Calu3 (cell line): ENCODE data around the gene KCNK3. TPM values are rescaled to one million over a fixed set of nuclear protein-coding genes. Genes with fewer than 3 reads are reported as not detected.

Experiments
- BruUV-seq: library from RNA; stranded (reverse); fragments of 400-500 nt; replicated peaks from 2 replicates; lab custom pipeline; 2021; lab: Mats Ljungman, UMichigan
- CTCF ChIA-PET: fragments of 300-600 bp; sonication (Branson Sonifier 250); formaldehyde crosslinking; loops from one replicate; lab custom pipeline; 2022; ENCODE audit warnings: antibody characterized with exemption; lab: Charles Lee
- DNase-seq: peaks from one replicate; pipeline ENCODE4 v3.0.0; 2022
- H3K27ac Mint-ChIP-seq: one replicate; pipeline ENCODE4 v1.8.0; 2022; ENCODE audit warnings: mixed read lengths; ENCODE audit not compliant: unreplicated experiment
- H3K27me3 Mint-ChIP-seq: one replicate; pipeline ENCODE4 v1.8.0; 2022; ENCODE audit warnings: mixed read lengths; ENCODE audit not compliant: unreplicated experiment
- H3K36me3 Mint-ChIP-seq: one replicate; pipeline ENCODE4 v1.8.0; 2022; ENCODE audit warnings: mild to moderate bottlenecking, moderate library complexity, mixed read lengths; ENCODE audit not compliant: insufficient read depth, unreplicated experiment
- H3K4me1 Mint-ChIP-seq: one replicate; pipeline ENCODE4 v1.8.0; 2022; ENCODE audit warnings: mild to moderate bottlenecking, low read depth, mixed read lengths; ENCODE audit not compliant: unreplicated experiment
- H3K4me3 Mint-ChIP-seq: one replicate; pipeline ENCODE4 v1.8.0; 2022; ENCODE audit warnings: mild to moderate bottlenecking, low read depth, moderate library complexity, mixed read lengths; ENCODE audit not compliant: unreplicated experiment
- H3K9me3 Mint-ChIP-seq: one replicate; pipeline ENCODE4 v1.8.0; 2022; ENCODE audit warnings: low read depth, mixed read lengths; ENCODE audit not compliant: unreplicated experiment
- CTCF ChIP-seq: fragments of 200-600 bp; IDR thresholded peaks from one replicate; pipeline ENCODE4 v1.8.0; 2022; ENCODE audit warnings: antibody characterized with exemption; ENCODE audit not compliant: unreplicated experiment
- intact Hi-C: fragments of 100-400 bp; cut with micrococcal nuclease; formaldehyde crosslinking; loops from one replicate; pipeline ENCODE4 v1.10.0; 2022; ENCODE audit not compliant: unreplicated experiment
- total RNA-seq: library from RNA; stranded (reverse); gene quantifications from 2 replicates; pipeline ENCODE4 v1.2.3, GENCODE V29; 2022

Gene KCNK3
- total RNA-seq, 1 experiment from 2014 or later, result not detected

GRCh38 chr2:26763019-26763418 is 70.5 kb downstream of the KCNK3 start:
- no peak for TF ChIP-seq CTCF

GRCh38 chr2:26764078-26764887 is 71.8 kb downstream of the KCNK3 start, which contains the start of gene SLC35F6:
Gene SLC35F6 (plus strand): TSS chr2:26764284. CDS start chr2:26764350, 66 bp downstream.
- Mint-ChIP-seq H3K27me3 (no peaks in the 10 kb centered on the region), H3K9me3 (no peaks in the 10 kb centered on the region), H3K27ac (peak within 1 kb of the TSS; percentile 76), H3K4me3 (peak within 1 kb of the TSS; percentile 89), H3K4me1 (peaks cover 30% of the 10 kb centered on the region), H3K36me3 (peaks cover 43% of the 10 kb centered on the region)
- CTCF ChIA-PET, result no interaction called here
- TF ChIP-seq CTCF, result no peak
- BruUV-seq, result TSS peak; percentile 62
- DNase-seq, result peak; percentile 88
- intact Hi-C loops, result no loop called here

More at GRCh38 chr2:26763019-26763418, 70.5 kb downstream of the KCNK3 start:
- no peaks in the 10 kb centered on the region for H3K27me3 Mint-ChIP-seq
- H3K36me3 Mint-ChIP-seq, result peaks cover 37% of the 10 kb centered on the region
- no peak for DNase-seq
- H3K27ac Mint-ChIP-seq, result no peak overlapping the region
- no peaks in the 10 kb centered on the region for H3K9me3 Mint-ChIP-seq
- CTCF ChIA-PET, result no interaction called here
- BruUV-seq, result no TSS peak
- intact Hi-C loops, result no loop called here
- peaks cover 37% of the 10 kb centered on the region for H3K4me1 Mint-ChIP-seq
- H3K4me3 Mint-ChIP-seq, result peak overlapping the region; percentile 89

- peak overlapping the region; percentile 89 for H3K4me3 Mint-ChIP-seq
- H3K4me1 Mint-ChIP-seq, result peaks cover 30% of the 10 kb centered on the region
- peaks cover 47% of the 10 kb centered on the region for H3K36me3 Mint-ChIP-seq
- H3K9me3 Mint-ChIP-seq, result no peaks in the 10 kb centered on the region
- BruUV-seq, result no TSS peak
- CTCF ChIA-PET, result no interaction called here
- H3K27me3 Mint-ChIP-seq, result no peaks in the 10 kb centered on the region
- intact Hi-C loops, result no loop called here
- TF ChIP-seq CTCF, result no peak
- H3K27ac Mint-ChIP-seq, result peak overlapping the region; percentile 76
- DNase-seq, result no peak
Measured at GRCh38 chr2:26764906-26765305, 72.4 kb downstream of the KCNK3 start.

- Mint-ChIP-seq H3K27ac (peak overlapping the region; percentile 76), H3K4me1 (peaks cover 29% of the 10 kb centered on the region), H3K36me3 (peaks cover 47% of the 10 kb centered on the region), H3K27me3 (no peaks in the 10 kb centered on the region), H3K9me3 (no peaks in the 10 kb centered on the region), H3K4me3 (peak overlapping the region; percentile 89)
- DNase-seq, result no peak
- no TSS peak for BruUV-seq
- no peak for TF ChIP-seq CTCF
- intact Hi-C loops, result no loop called here
- CTCF ChIA-PET, result no interaction called here
Measured at GRCh38 chr2:26765475-26766200, 73.1 kb downstream of the KCNK3 start.
